ENCODE results near the gene BTN1A1.

Gene BTN1A1

DNA sequence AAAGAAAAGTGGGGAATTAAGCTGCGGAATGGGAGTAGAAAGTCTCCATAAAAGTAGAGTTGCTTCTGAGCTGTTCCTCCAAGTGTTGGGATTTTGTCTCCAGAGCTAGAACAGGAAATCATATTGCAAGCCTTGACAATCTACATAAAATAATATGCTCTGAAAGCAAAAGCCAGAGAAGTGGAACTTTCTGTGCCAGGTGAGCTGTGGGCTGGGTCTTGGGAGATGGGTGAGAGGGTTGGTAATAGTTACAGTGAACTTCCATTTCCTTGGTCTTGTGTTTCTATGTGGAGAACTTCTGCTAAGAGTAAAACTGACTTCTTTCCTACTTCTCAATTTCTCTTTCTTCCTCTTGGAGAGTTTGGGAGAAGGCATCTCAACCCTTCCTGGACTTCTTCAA is 31.8 kb downstream of the BTN1A1 start:
- Histone ChIP-seq H3K23ac (ENCODE audit: low read length) (no peak overlapping the region), H2BK120ac (ENCODE audit: insufficient read depth, low read length, poor library complexity) (no peak overlapping the region), H3K18ac (ENCODE audit: low read length) (no peak overlapping the region), H3K14ac (ENCODE audit: low read length) (no peak overlapping the region), H4K12ac (ENCODE audit: low read depth, low read length) (no peak overlapping the region), H3K4me1 (ENCODE audit: control insufficient read depth in 1 of 2, insufficient read depth in 2 of 2, low read length in 2 of 2) (no peaks in the 10 kb centered on the region), H2AFZ (ENCODE audit: insufficient read depth, low read length, poor library complexity) (no peak overlapping the region), H3K79me2 (ENCODE audit: control insufficient read depth, insufficient read depth, low read length, poor library complexity) (peaks cover 2% of the 10 kb centered on the region), H3K27me3 (ENCODE audit: insufficient read depth, low read length) (no peaks in the 10 kb centered on the region), H3K4me3 (ENCODE audit: low read depth, low read length) (no peak overlapping the region), H3K9ac (ENCODE audit: low read length) (no peak overlapping the region), H3K79me1 (ENCODE audit: low read length) (peaks cover 2% of the 10 kb centered on the region), H2BK12ac (ENCODE audit: low read length) (no peak overlapping the region), H3K4me2 (ENCODE audit: low read length) (no peak overlapping the region), H3K27ac (ENCODE audit: low read depth, low read length) (no peak overlapping the region), H2AK5ac (ENCODE audit: low read length) (no peak overlapping the region), H4K91ac (ENCODE audit: low read depth, low read length) (no peak overlapping the region), H3K9me3 (ENCODE audit: insufficient read depth, low read depth, low read length) (no peaks in the 10 kb centered on the region), H3K36me3 (ENCODE audit: control insufficient read depth in 1 of 2, insufficient read depth in 2 of 2, low read length in 2 of 2) (no peaks in the 10 kb centered on the region), H2BK5ac (ENCODE audit: low read depth, low read length, poor library complexity) (no peak overlapping the region), H3K4ac (ENCODE audit: low read depth, low read length) (no peak overlapping the region), H4K8ac (ENCODE audit: low read depth, low read length) (no peak overlapping the region)
- WGBS (ENCODE audit: extremely low coverage, insufficient coverage, insufficient read length) = no CpG with 5 or more reads among the region's 1 CpG
- no peak for DNase-seq

DNA sequence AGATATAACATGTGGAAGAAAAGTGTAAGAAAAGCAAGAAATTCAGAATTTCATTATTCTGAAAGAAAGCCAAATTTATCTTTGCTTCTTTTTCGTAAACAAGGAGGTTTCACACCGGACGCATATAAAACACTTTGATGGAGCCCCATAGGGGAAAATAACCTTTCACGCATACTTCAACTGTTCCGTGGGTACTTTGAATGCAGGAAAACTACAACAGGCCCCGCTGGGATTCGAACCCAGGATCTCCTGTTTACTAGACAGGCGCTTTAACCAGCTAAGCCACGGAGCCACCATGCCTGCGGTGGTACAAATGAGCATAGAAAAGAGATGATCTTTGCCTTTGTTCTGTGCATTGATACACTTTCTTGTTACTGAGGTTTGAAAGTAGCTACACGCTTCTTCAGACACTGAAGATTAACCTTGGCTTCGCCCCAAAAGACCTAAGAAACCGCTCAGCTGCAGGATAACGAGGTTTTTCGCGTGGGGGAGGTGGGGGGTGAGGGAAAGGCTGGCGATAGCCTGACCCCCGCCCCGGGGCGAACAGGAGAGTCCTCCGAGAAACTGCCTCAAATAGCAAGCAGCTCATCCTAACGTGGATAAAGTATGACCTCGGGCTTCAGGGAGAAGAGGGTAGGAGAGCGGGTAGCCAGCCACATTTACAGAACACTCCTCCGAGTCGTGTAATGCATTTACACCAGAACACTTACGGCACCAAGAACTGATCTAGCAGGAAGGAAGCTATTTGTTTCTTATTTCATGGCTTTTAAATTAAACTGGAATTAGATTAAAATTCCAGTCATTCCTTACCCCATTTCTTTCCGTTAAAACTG is 32.8 kb downstream of the BTN1A1 start:
- no CpG with 5 or more reads among the region's 28 CpGs for WGBS (ENCODE audit: extremely low coverage, insufficient coverage, insufficient read length)
- Histone ChIP-seq H3K27ac (ENCODE audit: low read depth, low read length) (no peak overlapping the region), H3K4me2 (ENCODE audit: low read length) (peak overlapping the region; percentile 62), H3K18ac (ENCODE audit: low read length) (no peak overlapping the region), H2BK12ac (ENCODE audit: low read length) (no peak overlapping the region), H4K91ac (ENCODE audit: low read depth, low read length) (peak overlapping the region; percentile 26), H2AK5ac (ENCODE audit: low read length) (no peak overlapping the region), H3K4ac (ENCODE audit: low read depth, low read length) (no peak overlapping the region), H3K4me3 (ENCODE audit: low read depth, low read length) (peak overlapping the region; percentile 86), H3K9ac (ENCODE audit: low read length) (peak overlapping the region; percentile 78), H2BK120ac (ENCODE audit: insufficient read depth, low read length, poor library complexity) (no peak overlapping the region), H3K14ac (ENCODE audit: low read length) (no peak overlapping the region), H3K27me3 (ENCODE audit: insufficient read depth, low read length) (no peaks in the 10 kb centered on the region), H2BK5ac (ENCODE audit: low read depth, low read length, poor library complexity) (no peak overlapping the region), H3K9me3 (ENCODE audit: insufficient read depth, low read depth, low read length) (no peaks in the 10 kb centered on the region), H3K4me1 (ENCODE audit: control insufficient read depth in 1 of 2, insufficient read depth in 2 of 2, low read length in 2 of 2) (no peaks in the 10 kb centered on the region), H3K36me3 (ENCODE audit: control insufficient read depth in 1 of 2, insufficient read depth in 2 of 2, low read length in 2 of 2) (no peaks in the 10 kb centered on the region), H3K79me1 (ENCODE audit: low read length) (peaks cover 5% of the 10 kb centered on the region), H4K8ac (ENCODE audit: low read depth, low read length) (peak overlapping the region; percentile 2), H3K79me2 (ENCODE audit: control insufficient read depth, insufficient read depth, low read length, poor library complexity) (peaks cover 2% of the 10 kb centered on the region), H4K12ac (ENCODE audit: low read depth, low read length) (no peak overlapping the region), H3K23ac (ENCODE audit: low read length) (no peak overlapping the region), H2AFZ (ENCODE audit: insufficient read depth, low read length, poor library complexity) (peak overlapping the region; percentile 50)
- peak; percentile 94 to 99 for DNase-seq

DNA sequence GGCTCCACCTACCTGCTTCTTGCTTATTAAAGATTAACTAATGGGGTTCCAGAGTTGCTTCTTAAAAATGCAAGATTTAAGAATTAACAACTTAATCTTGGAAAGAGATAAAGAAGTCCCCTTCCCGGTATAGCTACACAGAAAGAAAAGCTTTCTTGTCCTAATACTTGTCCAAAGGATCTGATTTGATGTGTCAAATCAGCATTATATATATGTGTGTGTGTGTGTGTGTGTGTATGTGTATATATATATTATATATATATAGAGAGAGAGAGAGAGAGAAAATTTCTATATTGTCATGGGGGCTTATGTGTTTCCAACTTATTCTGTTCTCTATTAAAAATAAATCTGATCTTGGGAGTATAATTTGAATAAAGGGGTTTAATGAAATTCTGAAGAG is 33.4 kb downstream of the BTN1A1 start:
- no peak overlapping the region for H2BK120ac ChIP-seq (ENCODE audit: insufficient read depth, low read length, poor library complexity)
- no peak overlapping the region for H2BK5ac ChIP-seq (ENCODE audit: low read depth, low read length, poor library complexity)
- H3K9me3 ChIP-seq (ENCODE audit: insufficient read depth, low read depth, low read length) = no peaks in the 10 kb centered on the region
- no peak overlapping the region for H3K4me3 ChIP-seq (ENCODE audit: low read depth, low read length)
- H3K23ac ChIP-seq (ENCODE audit: low read length) = no peak overlapping the region
- H3K79me2 ChIP-seq (ENCODE audit: control insufficient read depth, insufficient read depth, low read length, poor library complexity) = peaks cover 6% of the 10 kb centered on the region
- no peak overlapping the region for H3K9ac ChIP-seq (ENCODE audit: low read length)
- no CpG with 5 or more reads among the region's 1 CpG for WGBS (ENCODE audit: extremely low coverage, insufficient coverage, insufficient read length)
- H3K27ac ChIP-seq (ENCODE audit: low read depth, low read length) = no peak overlapping the region
- H3K36me3 ChIP-seq (ENCODE audit: control insufficient read depth in 1 of 2, insufficient read depth in 2 of 2, low read length in 2 of 2) = no peaks in the 10 kb centered on the region
- no peak overlapping the region for H2AK5ac ChIP-seq (ENCODE audit: low read length)
- no peaks in the 10 kb centered on the region for H3K4me1 ChIP-seq (ENCODE audit: control insufficient read depth in 1 of 2, insufficient read depth in 2 of 2, low read length in 2 of 2)
- no peak overlapping the region for H3K14ac ChIP-seq (ENCODE audit: low read length)
- H3K18ac ChIP-seq (ENCODE audit: low read length) = no peak overlapping the region
- no peaks in the 10 kb centered on the region for H3K27me3 ChIP-seq (ENCODE audit: insufficient read depth, low read length)
- no peak overlapping the region for H2BK12ac ChIP-seq (ENCODE audit: low read length)
- DNase-seq = no peak
- H3K4me2 ChIP-seq (ENCODE audit: low read length) = peak overlapping the region; percentile 62
- no peak overlapping the region for H3K4ac ChIP-seq (ENCODE audit: low read depth, low read length)
- peaks cover 11% of the 10 kb centered on the region for H3K79me1 ChIP-seq (ENCODE audit: low read length)
- no peak overlapping the region for H4K8ac ChIP-seq (ENCODE audit: low read depth, low read length)
- no peak overlapping the region for H2AFZ ChIP-seq (ENCODE audit: insufficient read depth, low read length, poor library complexity)
- H4K12ac ChIP-seq (ENCODE audit: low read depth, low read length) = no peak overlapping the region
- no peak overlapping the region for H4K91ac ChIP-seq (ENCODE audit: low read depth, low read length)

DNA sequence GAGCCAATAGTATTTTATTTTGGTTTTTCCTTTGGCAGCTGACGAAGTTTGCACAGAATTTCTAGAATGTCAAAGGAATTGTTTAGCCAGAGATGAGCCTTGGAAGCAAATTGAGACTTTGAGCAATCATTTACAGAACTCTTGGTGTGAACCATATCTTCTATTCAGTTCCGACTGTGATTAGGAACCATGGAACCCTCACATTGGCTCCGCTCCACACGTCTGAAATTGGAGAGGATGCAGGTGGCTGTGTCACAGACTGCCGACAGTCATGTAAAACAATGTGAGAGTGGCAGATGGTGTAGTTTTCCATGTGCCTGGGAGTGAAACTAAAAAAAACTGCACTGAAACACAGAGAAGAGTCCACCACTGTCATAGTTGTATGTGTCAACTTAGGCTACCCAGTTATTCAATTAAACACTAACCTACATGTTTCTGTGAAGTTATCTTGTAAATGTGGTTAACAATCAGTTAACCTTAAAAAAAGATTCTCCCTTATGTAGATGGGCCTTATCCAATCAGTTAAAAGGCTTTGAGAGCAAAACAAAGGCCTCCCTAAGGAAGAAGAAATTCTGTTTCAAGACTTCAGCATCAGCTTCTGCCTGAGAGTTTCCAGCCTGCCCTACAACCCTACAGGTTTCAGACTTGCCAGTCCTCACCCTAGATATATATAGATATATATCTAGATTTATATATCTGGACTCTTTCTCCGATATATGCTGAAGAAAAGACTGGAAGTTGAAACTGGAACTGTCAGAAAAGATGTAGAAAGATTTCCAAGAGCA is 34.8 kb downstream of the BTN1A1 start:
- H3K4me3 ChIP-seq (ENCODE audit: low read depth, low read length) = no peak overlapping the region
- no peak overlapping the region for H2BK120ac ChIP-seq (ENCODE audit: insufficient read depth, low read length, poor library complexity)
- H4K12ac ChIP-seq (ENCODE audit: low read depth, low read length) = no peak overlapping the region
- no peak overlapping the region for H2AFZ ChIP-seq (ENCODE audit: insufficient read depth, low read length, poor library complexity)
- H3K27me3 ChIP-seq (ENCODE audit: insufficient read depth, low read length) = no peaks in the 10 kb centered on the region
- no peak overlapping the region for H3K9ac ChIP-seq (ENCODE audit: low read length)
- no peak for DNase-seq
- WGBS (ENCODE audit: extremely low coverage, insufficient coverage, insufficient read length) = no CpG with 5 or more reads among the region's 6 CpGs
- H2AK5ac ChIP-seq (ENCODE audit: low read length) = no peak overlapping the region
- H4K91ac ChIP-seq (ENCODE audit: low read depth, low read length) = no peak overlapping the region
- no peak overlapping the region for H3K18ac ChIP-seq (ENCODE audit: low read length)
- peaks cover 9% of the 10 kb centered on the region for H3K79me2 ChIP-seq (ENCODE audit: control insufficient read depth, insufficient read depth, low read length, poor library complexity)
- H3K4me2 ChIP-seq (ENCODE audit: low read length) = no peak overlapping the region
- H3K4me1 ChIP-seq (ENCODE audit: control insufficient read depth in 1 of 2, insufficient read depth in 2 of 2, low read length in 2 of 2) = peaks cover 0 to 3% of the 10 kb centered on the region in 2 experiments
- no peak overlapping the region for H3K4ac ChIP-seq (ENCODE audit: low read depth, low read length)
- H3K14ac ChIP-seq (ENCODE audit: low read length) = no peak overlapping the region
- no peak overlapping the region for H3K23ac ChIP-seq (ENCODE audit: low read length)
- no peak overlapping the region for H3K27ac ChIP-seq (ENCODE audit: low read depth, low read length)
- H2BK5ac ChIP-seq (ENCODE audit: low read depth, low read length, poor library complexity) = no peak overlapping the region
- no peaks in the 10 kb centered on the region for H3K9me3 ChIP-seq (ENCODE audit: insufficient read depth, low read depth, low read length)
- H3K36me3 ChIP-seq (ENCODE audit: control insufficient read depth in 1 of 2, insufficient read depth in 2 of 2, low read length in 2 of 2) = peaks cover 0 to under 1% of the 10 kb centered on the region in 2 experiments
- H4K8ac ChIP-seq (ENCODE audit: low read depth, low read length) = no peak overlapping the region
- H2BK12ac ChIP-seq (ENCODE audit: low read length) = no peak overlapping the region
- H3K79me1 ChIP-seq (ENCODE audit: low read length) = peaks cover 11% of the 10 kb centered on the region

Data from trophoblast cell (in vitro differentiated cells and primary cell).